ENCODE results near the gene KIF26B. TPM values are rescaled to one million over a fixed set of nuclear protein-coding genes. Genes with fewer than 3 reads are reported as not detected.

The KIF26B gene
- total and polyA plus RNA-seq, 10 of the 15 experiments (the other 5 are each of a cell fraction or from before 2014, with no cell fraction given): 0.35 to 11.6 (median 2.2) TPM

GRCh38 chr1:245220381-245220985 lies 65.7 kb downstream of the KIF26B start:
- WGBS (ENCODE audit: insufficient coverage, insufficient replicate concordance, low lambda C conversion rate, missing lambda C conversion rate): 22% methylated on average over 11 of the region's 12 CpGs
- BruUV-seq (replicated peaks): no TSS peak
- ChIA-PET SMC1A (ENCODE audit: uncharacterized antibody, unreplicated experiment) (no interaction called here), CTCF (no interaction called here), RAD21 (ENCODE audit: unreplicated experiment) (no interaction called here), POLR2A (no interaction called here)
- Histone ChIP-seq H4K20me1 (ENCODE audit: control insufficient read depth, insufficient read depth) (no peaks in the 10 kb centered on the region), H3K36me3 (ENCODE audit: control insufficient read depth in 2 of 2, insufficient read depth in 2 of 2, low read length in 1 of 2) (no peaks in the 10 kb centered on the region), H2AFZ (ENCODE audit: control insufficient read depth, low read depth, low read length) (no peak overlapping the region), H3K9ac (ENCODE audit: control insufficient read depth, insufficient read depth, low read length) (no peak overlapping the region), H3K27me3 (replicated peaks in 1 of 2; ENCODE audit: control insufficient read depth in 2 of 2, insufficient read depth in 2 of 2, low read length in 1 of 2) (peaks cover 0 to 1% of the 10 kb centered on the region in 2 experiments; a peak in 1 of 4 replicates), H3K9me3 (replicated peaks; ENCODE audit: control insufficient read depth, insufficient read depth, low read length) (no peaks in the 10 kb centered on the region), H3K4me1 (ENCODE audit: control insufficient read depth, insufficient read depth, low read length) (no peaks in the 10 kb centered on the region), H3K27ac (ENCODE audit: control insufficient read depth, insufficient read depth) (no peak overlapping the region), H3K79me2 (ENCODE audit: control insufficient read depth, insufficient read depth, low read length) (no peaks in the 10 kb centered on the region), H3K4me2 (ENCODE audit: control insufficient read depth, insufficient read depth) (no peak overlapping the region), H3K4me3 (no peak overlapping the region)
- intact Hi-C loops (cut with micrococcal nuclease; ENCODE audit: unreplicated experiment): no loop called here
- no peak for ATAC-seq
- TF ChIP-seq SPI1 (IDR thresholded peaks at IDR 0.05; ENCODE audit: borderline replicate concordance, insufficient read depth, low read depth, low read length) (no peak), CHD4 (IDR thresholded peaks at IDR 0.05) (no peak), BACH1 (IDR thresholded peaks at IDR 0.05; ENCODE audit: borderline replicate concordance) (no peak), KLF5 (IDR thresholded peaks at IDR 0.05; ENCODE audit: partially characterized antibody) (no peak), NKRF (conservative IDR thresholded peaks at IDR 0.05) (no peak), CEBPB (IDR thresholded peaks at IDR 0.05; ENCODE audit: borderline replicate concordance in 1 of 2, low read depth in 2 of 2, low read length in 2 of 2) (no peak), MAX (IDR thresholded peaks at IDR 0.05; ENCODE audit: low read depth, low read length) (no peak)
- in situ Hi-C loops (cut with MboI): no loop called here
- no peak for FAIRE-seq
- no peak for DNase-seq (ENCODE audit: low read depth, low spot score)
